Lower leg skin (tissue), 3 donors: Measurements from ENCODE around the gene RAB38.

Experiments used
- CTCF ChIP-seq, 3 donors: fragments of 450-650 bp; IDR thresholded peaks; one replicate each; pipeline ENCODE4 v1.5.1; 2016; ENCODE audit warnings: antibody characterized with exemption in 3 of 3, mild to moderate bottlenecking in 3 of 3, moderate library complexity in 2 of 3
- POLR2A ChIP-seq, 2 donors: fragments of 450-650 bp; IDR thresholded peaks; one replicate each; pipeline ENCODE4 v1.6.1; 2016 to 2017; ENCODE audit warnings: antibody characterized with exemption in 2 of 2, mild to moderate bottlenecking in 1 of 2, moderate library complexity in 1 of 2

DNA sequence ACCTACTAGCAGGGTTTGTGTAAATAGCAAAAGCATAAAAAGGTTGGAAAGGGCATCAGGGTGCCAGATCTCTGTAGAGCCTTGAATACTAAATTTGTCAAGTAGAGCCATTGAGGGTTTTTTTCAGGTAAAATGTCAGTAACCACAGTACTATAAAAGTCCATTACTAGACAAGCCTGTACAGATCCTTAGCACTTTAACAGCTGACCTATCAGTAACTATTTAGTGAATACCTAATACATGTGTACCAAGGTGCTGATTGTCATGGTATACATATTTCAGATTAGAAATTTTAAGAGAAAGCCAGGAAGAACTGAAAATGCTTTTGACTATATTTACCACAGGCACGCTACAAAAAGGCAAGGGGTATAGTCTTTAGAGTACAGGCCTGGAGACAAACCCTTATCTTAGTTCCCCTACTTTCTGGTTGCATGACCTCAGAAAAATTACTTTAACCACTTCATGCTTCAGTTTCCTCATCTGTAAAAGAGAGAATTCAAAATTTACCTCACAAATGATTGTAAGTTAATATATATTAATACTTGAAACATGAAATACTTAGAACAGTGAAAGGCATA, 57.9 kb downstream of the RAB38 start:
- TF ChIP-seq CTCF (IDR thresholded peaks at IDR 0.05) (no peak), POLR2A (IDR thresholded peaks at IDR 0.05) (no peak)
